KMS-11 (cell line): ENCODE measurements around the gene PDE11A.

Experiments used
- H2AFZ ChIP-seq: fragments of 200-600 bp; sonication (generic); 2 replicates; pipeline ENCODE4 v1.6.1; 2016; ENCODE audit warnings: antibody characterized with exemption, mixed run types, low read depth
- H3K27ac ChIP-seq: fragments of 200-600 bp; sonication (generic); 2 replicates; pipeline ENCODE4 v1.6.1; 2016; ENCODE audit warnings: mild to moderate bottlenecking, mixed run types
- H3K27me3 ChIP-seq: fragments of 200-600 bp; sonication (generic); 2 replicates; pipeline ENCODE4 v1.6.1; 2017; ENCODE audit warnings: mild to moderate bottlenecking, low read depth, mixed run types, moderate library complexity; ENCODE audit not compliant: insufficient read depth
- H3K36me3 ChIP-seq: fragments of 200-600 bp; sonication (generic); 2 replicates; pipeline ENCODE4 v1.6.1; 2017; ENCODE audit warnings: mild to moderate bottlenecking, mixed run types; ENCODE audit not compliant: insufficient read depth
- H3K4me1 ChIP-seq: fragments of 200-600 bp; sonication (generic); 2 replicates; pipeline ENCODE4 v1.6.1; 2016; ENCODE audit warnings: mild to moderate bottlenecking, low read depth, mixed run types; ENCODE audit not compliant: poor library complexity, severe bottlenecking
- H3K4me2 ChIP-seq: fragments of 200-600 bp; sonication (generic); 2 replicates; pipeline ENCODE4 v1.7.0; 2016; ENCODE audit warnings: mild to moderate bottlenecking, mixed run types
- H3K4me3 ChIP-seq: fragments of 200-600 bp; sonication (generic); IDR thresholded peaks from 2 replicates; pipeline ENCODE4 v1.6.1; 2017; ENCODE audit warnings: low read depth, low read length, mixed read lengths; ENCODE audit not compliant: insufficient read depth
- H3K79me2 ChIP-seq: fragments of 200-600 bp; sonication (generic); 2 replicates; pipeline ENCODE4 v1.6.1; 2016; ENCODE audit warnings: low read depth, mixed run types; ENCODE audit not compliant: insufficient read depth
- H3K9ac ChIP-seq: fragments of 200-600 bp; sonication (generic); 2 replicates; pipeline ENCODE4 v1.6.1; 2016; ENCODE audit warnings: mild to moderate bottlenecking, mixed run types
- H4K20me1 ChIP-seq: fragments of 200-600 bp; sonication (generic); 2 replicates; pipeline ENCODE4 v1.6.1; 2016; ENCODE audit warnings: mild to moderate bottlenecking, mixed run types; ENCODE audit not compliant: insufficient read depth
- TF ChIP-seq, protein P1 (sequence below): fragments of 200-600 bp; sonication (generic); conservative IDR thresholded peaks from 2 replicates; pipeline ENCODE4 v1.6.1; 2017; ENCODE audit warnings: low read depth, mild to moderate bottlenecking, antibody characterized with exemption, low read length, moderate library complexity, mixed read lengths

PDE11A gene

DNA sequence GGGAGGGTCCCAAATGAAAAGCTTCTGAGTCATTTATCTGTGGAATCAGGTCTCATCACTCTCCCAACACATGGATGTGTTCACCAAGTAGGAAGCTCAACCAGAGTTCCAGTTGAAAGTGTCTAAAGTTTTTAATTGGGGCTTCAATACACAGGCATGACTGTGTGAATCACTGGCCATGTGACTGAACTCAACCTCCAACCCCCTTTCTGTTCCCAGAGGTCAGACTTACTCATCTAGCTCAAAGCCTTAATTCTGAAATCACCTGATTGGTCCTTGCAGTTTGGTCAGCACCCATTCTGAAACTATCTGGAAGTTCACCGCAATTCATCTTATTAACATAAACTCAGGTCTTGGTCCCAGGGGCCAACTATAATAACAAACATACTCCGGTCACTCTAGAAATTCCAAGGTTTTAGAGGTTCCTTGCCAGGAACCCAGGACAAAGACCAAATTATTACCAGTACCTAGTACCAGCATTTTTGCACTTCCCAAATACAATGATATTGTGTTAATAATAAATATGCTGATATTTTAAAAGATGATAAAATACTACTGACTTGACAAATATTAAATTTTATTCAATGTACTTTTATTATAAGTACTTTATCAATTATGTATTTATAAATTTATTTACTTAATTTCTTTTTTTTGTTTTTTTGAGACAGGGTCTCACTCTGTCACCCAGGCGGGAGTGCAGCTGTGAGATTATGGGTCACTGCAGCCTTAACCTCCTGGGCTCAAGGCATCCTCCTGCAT lies 28.9 kb upstream of the PDE11A start:
- no peaks in the 10 kb centered on the region for H4K20me1 ChIP-seq
- H3K4me2 ChIP-seq = no peak overlapping the region
- no peak overlapping the region for H2AFZ ChIP-seq
- H3K4me3 ChIP-seq = no peak overlapping the region
- no peaks in the 10 kb centered on the region for H3K4me1 ChIP-seq
- no peaks in the 10 kb centered on the region for H3K79me2 ChIP-seq
- H3K27me3 ChIP-seq = no peaks in the 10 kb centered on the region
- TF ChIP-seq, protein P1, sequence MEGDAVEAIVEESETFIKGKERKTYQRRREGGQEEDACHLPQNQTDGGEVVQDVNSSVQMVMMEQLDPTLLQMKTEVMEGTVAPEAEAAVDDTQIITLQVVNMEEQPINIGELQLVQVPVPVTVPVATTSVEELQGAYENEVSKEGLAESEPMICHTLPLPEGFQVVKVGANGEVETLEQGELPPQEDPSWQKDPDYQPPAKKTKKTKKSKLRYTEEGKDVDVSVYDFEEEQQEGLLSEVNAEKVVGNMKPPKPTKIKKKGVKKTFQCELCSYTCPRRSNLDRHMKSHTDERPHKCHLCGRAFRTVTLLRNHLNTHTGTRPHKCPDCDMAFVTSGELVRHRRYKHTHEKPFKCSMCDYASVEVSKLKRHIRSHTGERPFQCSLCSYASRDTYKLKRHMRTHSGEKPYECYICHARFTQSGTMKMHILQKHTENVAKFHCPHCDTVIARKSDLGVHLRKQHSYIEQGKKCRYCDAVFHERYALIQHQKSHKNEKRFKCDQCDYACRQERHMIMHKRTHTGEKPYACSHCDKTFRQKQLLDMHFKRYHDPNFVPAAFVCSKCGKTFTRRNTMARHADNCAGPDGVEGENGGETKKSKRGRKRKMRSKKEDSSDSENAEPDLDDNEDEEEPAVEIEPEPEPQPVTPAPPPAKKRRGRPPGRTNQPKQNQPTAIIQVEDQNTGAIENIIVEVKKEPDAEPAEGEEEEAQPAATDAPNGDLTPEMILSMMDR = no peak
- H3K36me3 ChIP-seq = no peaks in the 10 kb centered on the region
- H3K9ac ChIP-seq = no peak overlapping the region
- H3K27ac ChIP-seq = no peak overlapping the region

DNA sequence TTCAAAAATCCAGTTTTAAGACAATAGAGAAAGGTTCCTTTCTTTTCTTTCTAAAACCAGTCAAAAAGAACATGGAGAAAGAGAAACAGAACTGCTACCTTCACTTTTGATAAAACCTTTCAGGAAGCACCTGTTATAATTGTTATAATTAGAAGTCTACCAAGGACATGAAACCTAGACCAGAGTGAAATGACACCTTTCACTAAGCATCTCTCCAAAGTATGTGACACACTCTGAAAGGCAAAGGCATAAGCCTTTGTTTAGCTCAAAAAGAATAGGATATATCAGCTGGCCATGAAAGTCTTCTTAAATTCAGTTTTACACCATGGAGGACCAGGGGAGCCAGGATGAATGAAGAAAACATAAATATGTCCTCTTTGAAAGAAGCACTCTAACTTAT lies 20.9 kb upstream of the PDE11A start:
- no peaks in the 10 kb centered on the region for H3K4me1 ChIP-seq
- no peak overlapping the region for H3K27ac ChIP-seq
- H3K36me3 ChIP-seq = no peaks in the 10 kb centered on the region
- TF ChIP-seq, protein P1 = no peak
- no peak overlapping the region for H2AFZ ChIP-seq
- H3K4me3 ChIP-seq = no peak overlapping the region
- H4K20me1 ChIP-seq = no peaks in the 10 kb centered on the region
- no peaks in the 10 kb centered on the region for H3K79me2 ChIP-seq
- no peak overlapping the region for H3K9ac ChIP-seq
- H3K4me2 ChIP-seq = no peak overlapping the region
- H3K27me3 ChIP-seq = no peaks in the 10 kb centered on the region

DNA sequence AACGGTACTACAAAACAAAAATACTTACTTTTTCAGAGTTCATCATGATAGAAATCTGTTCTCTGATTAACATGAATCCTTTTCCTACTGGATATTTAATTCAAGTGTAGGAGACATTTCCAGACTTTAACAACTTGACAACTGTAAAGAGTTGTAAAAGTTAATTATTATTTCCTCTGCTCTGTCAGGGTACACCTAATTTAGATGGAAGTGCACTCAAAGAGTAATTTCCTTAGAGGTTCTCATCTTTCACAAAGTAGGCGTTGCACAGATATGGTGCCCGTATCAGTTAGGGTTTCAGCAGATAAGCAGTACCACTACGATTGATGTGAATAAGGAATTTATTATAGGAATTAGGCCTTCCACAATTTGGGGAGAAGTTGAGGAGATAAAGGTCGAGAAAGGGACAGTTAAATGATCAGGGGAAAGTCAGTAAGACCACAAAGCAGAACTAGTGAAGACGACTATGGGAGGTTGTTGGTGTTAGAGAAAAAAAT lies 16.2 kb upstream of the PDE11A start:
- no peaks in the 10 kb centered on the region for H3K36me3 ChIP-seq
- TF ChIP-seq, protein P1 = no peak
- no peaks in the 10 kb centered on the region for H3K4me1 ChIP-seq

DNA sequence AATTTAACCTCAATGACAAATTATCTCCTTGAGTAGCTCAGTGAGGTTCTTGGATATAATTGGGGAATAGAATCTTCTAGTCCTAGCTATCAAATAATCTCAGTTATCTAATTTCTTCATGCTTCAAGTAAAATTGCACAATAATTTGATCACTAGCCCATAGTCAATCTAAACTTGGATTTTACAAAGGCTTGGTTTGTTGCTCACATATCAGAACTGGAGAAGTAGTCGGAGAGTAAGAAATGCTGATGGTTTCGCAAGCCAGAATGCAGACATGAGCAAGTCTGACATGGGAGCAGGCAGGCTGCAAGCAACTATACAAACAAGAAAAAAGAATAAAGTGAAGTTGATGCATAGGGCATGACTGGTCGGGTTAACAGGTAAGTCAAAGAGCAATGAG lies 11.7 kb upstream of the PDE11A start:
- TF ChIP-seq, protein P1 = no peak
- no peaks in the 10 kb centered on the region for H4K20me1 ChIP-seq
- no peak overlapping the region for H3K4me2 ChIP-seq
- no peaks in the 10 kb centered on the region for H3K27me3 ChIP-seq
- no peak overlapping the region for H3K4me3 ChIP-seq
- H3K36me3 ChIP-seq = no peaks in the 10 kb centered on the region
- no peak overlapping the region for H3K9ac ChIP-seq
- H3K79me2 ChIP-seq = no peaks in the 10 kb centered on the region
- no peak overlapping the region for H2AFZ ChIP-seq
- H3K27ac ChIP-seq = no peak overlapping the region
- H3K4me1 ChIP-seq = no peaks in the 10 kb centered on the region

More for the DNA sequence above, 16.2 kb upstream of the PDE11A start:
- Histone ChIP-seq H3K27me3 (no peaks in the 10 kb centered on the region), H3K9ac (no peak overlapping the region), H3K4me3 (no peak overlapping the region), H3K79me2 (no peaks in the 10 kb centered on the region), H2AFZ (no peak overlapping the region), H4K20me1 (no peaks in the 10 kb centered on the region), H3K27ac (no peak overlapping the region), H3K4me2 (no peak overlapping the region)
